Immature natural killer cell (primary cell): Measurements from ENCODE around the gene POLR1G. TPM values are rescaled to one million over a fixed set of nuclear protein-coding genes. Genes with fewer than 3 reads are reported as not detected.
A peak's percentile ranks its signal among the peaks of the same experiment; 100 is the strongest.

Experiments used
- DNase-seq, 3 donors: peaks; one replicate each; pipeline ENCODE4 v3.0.0; 2022; ENCODE audit warnings: mixed read lengths in 1 of 3
- H3K27ac Mint-ChIP-seq, 6 donors: one replicate each; pipeline ENCODE4 v1.8.0; 2020; ENCODE audit warnings: mixed read lengths in 6 of 6, mild to moderate bottlenecking in 5 of 6, inconsistent platforms in 4 of 6, moderate library complexity in 3 of 6
- H3K27me3 Mint-ChIP-seq, 3 donors: one replicate each; pipeline ENCODE4 v1.8.0; 2020 to 2021; ENCODE audit warnings: low read depth in 3 of 3, mild to moderate bottlenecking in 3 of 3, mixed read lengths in 3 of 3, moderate library complexity in 3 of 3, inconsistent platforms in 1 of 3
- H3K36me3 Mint-ChIP-seq, 3 donors: one replicate each; pipeline ENCODE4 v1.8.0; 2020; ENCODE audit warnings: mixed read lengths in 3 of 3, inconsistent platforms in 2 of 3, mild to moderate bottlenecking in 2 of 3
- H3K4me1 Mint-ChIP-seq, 2 donors: one replicate each; pipeline ENCODE4 v1.8.0; 2020; ENCODE audit warnings: inconsistent platforms in 2 of 2, mild to moderate bottlenecking in 2 of 2, mixed read lengths in 2 of 2, moderate library complexity in 1 of 2
- H3K4me3 Mint-ChIP-seq, 5 donors: one replicate each; pipeline ENCODE4 v1.8.0; 2020; ENCODE audit warnings: mild to moderate bottlenecking in 5 of 5, mixed read lengths in 5 of 5, inconsistent platforms in 3 of 5, moderate library complexity in 3 of 5
- H3K9me3 Mint-ChIP-seq, 6 donors: one replicate each; pipeline ENCODE4 v1.8.0; 2020; ENCODE audit warnings: mild to moderate bottlenecking in 6 of 6, mixed read lengths in 6 of 6, inconsistent platforms in 4 of 6, moderate library complexity in 3 of 6
- polyA plus RNA-seq, 3 donors: library from polyadenylated mRNA; unstranded; fragments of 300-500 nt; fragmentation: Illumina TruSeq; gene quantifications; one replicate each; pipeline ENCODE4 v1.2.3, GENCODE V29; 2021

POLR1G gene
- polyA plus RNA-seq, 3 donors from 2014 or later, result 0.43 to 2.3 (median 0.77) TPM

GRCh38 chr19:45380107-45380506 lies 26.3 kb upstream of the POLR1G start:
- Mint-ChIP-seq H3K27ac (no peak overlapping the region), H3K4me1 (no peaks in the 10 kb centered on the region), H3K4me3 (no peak overlapping the region), H3K27me3 (peaks cover 4 to 7% (median 4%) of the 10 kb centered on the region in 3 donors), H3K36me3 (no peaks in the 10 kb centered on the region), H3K9me3 (no peaks in the 10 kb centered on the region)
- DNase-seq, result no peak

- Mint-ChIP-seq H3K4me1 (no peaks in the 10 kb centered on the region), H3K9me3 (no peaks in the 10 kb centered on the region), H3K4me3 (no peak overlapping the region), H3K36me3 (no peaks in the 10 kb centered on the region), H3K27me3 (peaks cover 9 to 12% (median 12%) of the 10 kb centered on the region in 3 donors), H3K27ac (peak overlapping the region in 1 of 6 donors; percentile 8)
- no peak for DNase-seq
Observed at GRCh38 chr19:45382426-45382825, 24.0 kb upstream of the POLR1G start.

- Mint-ChIP-seq H3K4me1 (no peaks in the 10 kb centered on the region), H3K27ac (peak overlapping the region in 1 of 6 donors; percentile 28), H3K27me3 (peaks cover 9 to 23% (median 18%) of the 10 kb centered on the region in 3 donors), H3K4me3 (no peak overlapping the region), H3K9me3 (no peaks in the 10 kb centered on the region), H3K36me3 (no peaks in the 10 kb centered on the region)
- DNase-seq, result no peak
Observed at GRCh38 chr19:45385392-45386221, 20.8 kb upstream of the POLR1G start.

GRCh38 chr19:45391346-45391745 lies 15.1 kb upstream of the POLR1G start:
- H3K4me3 Mint-ChIP-seq, result no peak overlapping the region
- H3K27me3 Mint-ChIP-seq, result peaks cover 1 to 16% (median 9%) of the 10 kb centered on the region in 3 donors
- no peaks in the 10 kb centered on the region for H3K4me1 Mint-ChIP-seq
- no peaks in the 10 kb centered on the region for H3K36me3 Mint-ChIP-seq
- H3K27ac Mint-ChIP-seq, result no peak overlapping the region
- no peaks in the 10 kb centered on the region for H3K9me3 Mint-ChIP-seq
- DNase-seq, result no peak

- no peaks in the 10 kb centered on the region for H3K36me3 Mint-ChIP-seq
- peaks cover 3 to 19% (median 9%) of the 10 kb centered on the region in 3 donors for H3K27me3 Mint-ChIP-seq
- no peak overlapping the region for H3K4me3 Mint-ChIP-seq
- DNase-seq, result no peak
- no peak overlapping the region for H3K27ac Mint-ChIP-seq
- H3K9me3 Mint-ChIP-seq, result no peaks in the 10 kb centered on the region
- no peaks in the 10 kb centered on the region for H3K4me1 Mint-ChIP-seq
Observed at GRCh38 chr19:45391871-45392665, 14.4 kb upstream of the POLR1G start.

- peaks cover 0 to 1% (median 0%) of the 10 kb centered on the region in 6 donors for H3K9me3 Mint-ChIP-seq
- H3K4me3 Mint-ChIP-seq, result no peak overlapping the region
- peaks cover 5 to 8% of the 10 kb centered on the region in 2 donors for H3K4me1 Mint-ChIP-seq
- peaks cover 9 to 12% (median 10%) of the 10 kb centered on the region in 3 donors for H3K27me3 Mint-ChIP-seq
- no peak overlapping the region for H3K27ac Mint-ChIP-seq
- H3K36me3 Mint-ChIP-seq, result no peaks in the 10 kb centered on the region
- DNase-seq, result no peak
Observed at GRCh38 chr19:45395821-45396617, 10.4 kb upstream of the POLR1G start.

GRCh38 chr19:45400192-45400591 lies 6.3 kb upstream of the POLR1G start:
- no peak overlapping the region for H3K4me3 Mint-ChIP-seq
- H3K27me3 Mint-ChIP-seq, result peaks cover 13 to 25% (median 17%) of the 10 kb centered on the region in 3 donors
- no peak overlapping the region for H3K27ac Mint-ChIP-seq
- no peaks in the 10 kb centered on the region for H3K36me3 Mint-ChIP-seq
- H3K9me3 Mint-ChIP-seq, result peaks cover 0 to 1% (median 0%) of the 10 kb centered on the region in 6 donors
- DNase-seq, result no peak
- peaks cover 23 to 29% of the 10 kb centered on the region in 2 donors for H3K4me1 Mint-ChIP-seq

GRCh38 chr19:45401815-45402214 lies 4.6 kb upstream of the POLR1G start:
- no peak for DNase-seq
- peak overlapping the region in 1 of 6 donors; percentile 35 for H3K27ac Mint-ChIP-seq
- H3K4me1 Mint-ChIP-seq, result peaks cover 38 to 44% of the 10 kb centered on the region in 2 donors
- no peaks in the 10 kb centered on the region for H3K36me3 Mint-ChIP-seq
- H3K27me3 Mint-ChIP-seq, result peaks cover 17 to 32% (median 29%) of the 10 kb centered on the region in 3 donors
- peaks cover 0 to 1% (median 0%) of the 10 kb centered on the region in 6 donors for H3K9me3 Mint-ChIP-seq
- no peak overlapping the region for H3K4me3 Mint-ChIP-seq

- Mint-ChIP-seq H3K4me3 (no peak overlapping the region), H3K9me3 (peaks cover 0 to 1% (median 0%) of the 10 kb centered on the region in 6 donors), H3K27ac (no peak overlapping the region), H3K36me3 (no peaks in the 10 kb centered on the region), H3K4me1 (peaks cover 42 to 49% of the 10 kb centered on the region in 2 donors), H3K27me3 (peaks cover 14 to 32% (median 25%) of the 10 kb centered on the region in 3 donors)
- DNase-seq, result no peak
Observed at GRCh38 chr19:45402298-45403061, 4.0 kb upstream of the POLR1G start.

- DNase-seq, result no peak
- H3K36me3 Mint-ChIP-seq, result no peaks in the 10 kb centered on the region
- peaks cover 0 to 1% (median 0%) of the 10 kb centered on the region in 6 donors for H3K9me3 Mint-ChIP-seq
- peaks cover 42 to 47% of the 10 kb centered on the region in 2 donors for H3K4me1 Mint-ChIP-seq
- peak overlapping the region in 1 of 5 donors; percentile 96 for H3K4me3 Mint-ChIP-seq
- H3K27me3 Mint-ChIP-seq, result peaks cover 11 to 28% (median 25%) of the 10 kb centered on the region in 3 donors
- H3K27ac Mint-ChIP-seq, result peak overlapping the region in 1 of 6 donors; percentile 22
Observed at GRCh38 chr19:45403272-45403671, 3.2 kb upstream of the POLR1G start.

GRCh38 chr19:45403781-45404556 lies 2.5 kb upstream of the POLR1G start:
- peak overlapping the region; percentile 69 to 98 (median 96) for H3K4me3 Mint-ChIP-seq
- H3K4me1 Mint-ChIP-seq, result peaks cover 36 to 40% of the 10 kb centered on the region in 2 donors
- H3K36me3 Mint-ChIP-seq, result peaks cover 0 to under 1% (median 0%) of the 10 kb centered on the region in 3 donors
- H3K27ac Mint-ChIP-seq, result peak overlapping the region in 3 of 6 donors; percentile 22 to 55 (median 48)
- peaks cover 8 to 25% (median 23%) of the 10 kb centered on the region in 3 donors for H3K27me3 Mint-ChIP-seq
- H3K9me3 Mint-ChIP-seq, result no peaks in the 10 kb centered on the region
- peak; percentile 49 to 54 (median 50) for DNase-seq
